SK-N-SH (cell line): ENCODE measurements around the gene CTXND1. TPM values are rescaled to one million over a fixed set of nuclear protein-coding genes. Genes with fewer than 3 reads are reported as not detected.

Experiments used
- CTCF ChIA-PET: fragments of 300-600, 350-600 bp; formaldehyde crosslinking; extraction: SDS; loops from one replicate; lab custom pipeline; 2021; lab: Yijun Ruan, JAX
- POLR2A ChIA-PET: fragments of 350-600 bp; sonication (Branson Sonifier 250); formaldehyde crosslinking; extraction: SDS; loops from one replicate; lab custom pipeline; 2020; ENCODE audit warnings: antibody characterized with exemption, inconsistent platforms; lab: Yijun Ruan, JAX
- DNase-seq: peaks from one replicate; pipeline ENCODE4 v3.0.0; 2012
- H2AFZ ChIP-seq: fragments of 200-600 bp; sonication (generic); 2 replicates; pipeline ENCODE4 v1.8.1; 2016; ENCODE audit warnings: antibody characterized with exemption, mild to moderate bottlenecking, low read depth
- H3F3A ChIP-seq: fragments of 200-600 bp; sonication (generic); replicated peaks from 2 replicates; pipeline ENCODE3; 2016; ENCODE audit warnings: antibody characterized with exemption, mild to moderate bottlenecking; ENCODE audit not compliant: insufficient read depth
- H3K27ac ChIP-seq, 2 experiments: fragments of 200-500 bp in 1 of 2; fragments of 200-600 bp in 1 of 2; sonication (Bioruptor generic) in 1 of 2; sonication (generic), shearing (Covaris generic) in 1 of 2; 2 replicates each; pipeline versions ENCODE4 v1.5.1 to v1.6.1; 2014 to 2016; ENCODE audit warnings: low read depth in 2 of 2, inconsistent platforms in 1 of 2, low read length in 1 of 2, mild to moderate bottlenecking in 1 of 2, mixed read lengths in 1 of 2
- H3K27me3 ChIP-seq: fragments of 200-600 bp; sonication (generic), shearing (Covaris generic); 2 replicates; pipeline ENCODE4 v1.6.1; 2016; ENCODE audit warnings: mixed run types; ENCODE audit not compliant: insufficient read depth
- H3K36me3 ChIP-seq, 2 experiments: fragments of 200-500 bp in 1 of 2; fragments of 200-600 bp in 1 of 2; sonication (Bioruptor generic) in 1 of 2; sonication (generic) in 1 of 2; replicated peaks in 1 of 2; 2 replicates each; pipeline versions ENCODE3 to v1.5.1; 2014 to 2016; ENCODE audit warnings: low read length in 1 of 2, mild to moderate bottlenecking in 1 of 2; ENCODE audit not compliant: insufficient read depth in 2 of 2, control insufficient read depth in 1 of 2
- H3K4me1 ChIP-seq, 2 experiments: fragments of 200-500 bp in 1 of 2; fragments of 200-600 bp in 1 of 2; sonication (Bioruptor generic) in 1 of 2; sonication (generic), shearing (Covaris generic) in 1 of 2; 2 replicates each; pipeline versions ENCODE4 v1.5.1 to v1.6.1; 2014 to 2016; ENCODE audit warnings: low read depth in 1 of 2, low read length in 1 of 2, mixed run types in 1 of 2; ENCODE audit not compliant: insufficient read depth in 2 of 2, control insufficient read depth in 1 of 2
- H3K4me2 ChIP-seq: fragments of 200-600 bp; sonication (generic), shearing (Covaris generic); 2 replicates; pipeline ENCODE4 v1.6.1; 2017; ENCODE audit warnings: mixed run types
- H3K4me3 ChIP-seq, 2 experiments: fragments of 200-500 bp in 1 of 2; fragments of 200-600 bp in 1 of 2; sonication (Bioruptor generic) in 1 of 2; sonication (generic), shearing (Covaris generic) in 1 of 2; 2 replicates each; pipeline versions ENCODE4 v1.5.1 to v1.8.1; 2014 to 2016; ENCODE audit warnings: low read depth in 2 of 2, inconsistent platforms in 1 of 2, low read length in 1 of 2, mild to moderate bottlenecking in 1 of 2, mixed read lengths in 1 of 2, moderate library complexity in 1 of 2
- H3K79me2 ChIP-seq: fragments of 200-600 bp; sonication (generic); 2 replicates; pipeline ENCODE4 v1.8.1; 2017; ENCODE audit warnings: mild to moderate bottlenecking; ENCODE audit not compliant: insufficient read depth
- H3K9ac ChIP-seq: fragments of 200-600 bp; sonication (generic); 2 replicates; pipeline ENCODE4 v1.6.1; 2017; ENCODE audit warnings: mixed run types
- H3K9me2 ChIP-seq: fragments of 200-600 bp; sonication (generic); 2 replicates; pipeline ENCODE4 v1.6.1; 2017; ENCODE audit warnings: mixed run types
- H3K9me3 ChIP-seq: fragments of 200-600 bp; sonication (generic); 2 replicates; pipeline ENCODE4 v1.6.1; 2017; ENCODE audit warnings: mixed run types, mild to moderate bottlenecking, moderate library complexity
- H4K20me1 ChIP-seq: fragments of 200-600 bp; sonication (generic); 2 replicates; pipeline ENCODE4 v1.6.1; 2017; ENCODE audit warnings: mild to moderate bottlenecking, mixed run types; ENCODE audit not compliant: insufficient read depth
- CHD2 ChIP-seq: fragments of 150-350 bp; IDR thresholded peaks from 2 replicates; pipeline ENCODE4 v1.6.1; 2018; ENCODE audit warnings: low read length; ENCODE audit not compliant: partially characterized antibody
- EP300 ChIP-seq, 2 experiments: IDR thresholded peaks; 2 replicates each; pipeline versions ENCODE4 v1.4.0 to v1.6.1; 2012; ENCODE audit warnings: borderline replicate concordance in 1 of 2, low read depth in 1 of 2, low read length in 1 of 2
- FOSL2 ChIP-seq: IDR thresholded peaks from 2 replicates; pipeline ENCODE4 v1.4.0; 2012; ENCODE audit warnings: low read depth, mild to moderate bottlenecking, moderate library complexity, borderline replicate concordance
- FOXJ3 ChIP-seq: sonication (generic); formaldehyde crosslinking; IDR thresholded peaks from 2 replicates; pipeline ENCODE4 v1.5.1; 2020; ENCODE audit warnings: mild to moderate bottlenecking, missing genetic modification reagents
- FOXM1 ChIP-seq: IDR thresholded peaks from 2 replicates; pipeline ENCODE4 v1.4.0; 2012; ENCODE audit warnings: low read depth, mild to moderate bottlenecking
- GABPA ChIP-seq: IDR thresholded peaks from 2 replicates; pipeline ENCODE4 v1.4.0; 2012; ENCODE audit warnings: low read depth, mild to moderate bottlenecking
- MAX ChIP-seq: IDR thresholded peaks from 2 replicates; pipeline ENCODE4 v1.4.0; 2012; ENCODE audit warnings: low read depth
- MXI1 ChIP-seq: IDR thresholded peaks from 2 replicates; pipeline ENCODE4 v1.6.1; 2012; ENCODE audit warnings: mild to moderate bottlenecking, low read depth, low read length, improper control_type of control experiment
- NFIC ChIP-seq: IDR thresholded peaks from 2 replicates; pipeline ENCODE4 v1.4.0; 2012; ENCODE audit warnings: borderline replicate concordance
- NRF1 ChIP-seq: IDR thresholded peaks from 2 replicates; pipeline ENCODE4 v1.6.1; 2012; ENCODE audit warnings: low read depth, mild to moderate bottlenecking, low read length
- RAD21 ChIP-seq: IDR thresholded peaks from 2 replicates; pipeline ENCODE4 v1.6.1; 2012; ENCODE audit warnings: mild to moderate bottlenecking, low read length
- REST ChIP-seq: IDR thresholded peaks from 2 replicates; pipeline ENCODE4 v1.6.1; 2012; ENCODE audit warnings: mild to moderate bottlenecking, low read depth, low read length, moderate library complexity
- RFX5 ChIP-seq: IDR thresholded peaks from 2 replicates; pipeline ENCODE4 v1.6.1; 2012; ENCODE audit warnings: mild to moderate bottlenecking, improper control_type of control experiment, low read length
- RXRA ChIP-seq: IDR thresholded peaks from 2 replicates; pipeline ENCODE4 v1.4.0; 2012; ENCODE audit warnings: low read depth, mild to moderate bottlenecking, borderline replicate concordance
- SIN3A ChIP-seq: IDR thresholded peaks from 2 replicates; pipeline ENCODE4 v1.6.1; 2012; ENCODE audit warnings: low read depth, mild to moderate bottlenecking, low read length, moderate library complexity, borderline replicate concordance
- SMC3 ChIP-seq: IDR thresholded peaks from 2 replicates; pipeline ENCODE4 v1.6.1; 2012; ENCODE audit warnings: low read depth, low read length, improper control_type of control experiment
- TAF1 ChIP-seq: IDR thresholded peaks from 2 replicates; pipeline ENCODE4 v1.6.1; 2012; ENCODE audit warnings: low read depth, mild to moderate bottlenecking, low read length, moderate library complexity, borderline replicate concordance
- TCF12 ChIP-seq: IDR thresholded peaks from 2 replicates; pipeline ENCODE4 v1.4.0; 2012
- ZBTB33 ChIP-seq: IDR thresholded peaks from 2 replicates; pipeline ENCODE4 v1.4.0; 2012; ENCODE audit warnings: low read depth, borderline replicate concordance
- WGBS: methylation state at CpG from one replicate; pipeline ENCODE4 v1.1.6; 2017; ENCODE audit warnings: low lambda C conversion rate; 5-methylcytosine and 5-hydroxymethylcytosine counted together
- polyA plus RNA-seq, 3 experiments: library from polyadenylated mRNA; depleted of rRNA; stranded (reverse); fragments of >200 nt; gene quantifications; 2 replicates each; pipeline ENCODE4 v1.2.3, GENCODE V29; 2012
- TF ChIP-seq, protein P1 (sequence below): IDR thresholded peaks from 2 replicates; pipeline ENCODE4; 2012

Gene CTXND1
- polyA plus RNA-seq, 1 of the 3 experiments (the other 2 are of a cell fraction), result not detected

- no peaks in the 10 kb centered on the region for H3K9me3 ChIP-seq
- no peaks in the 10 kb centered on the region for H4K20me1 ChIP-seq
- no peak overlapping the region for H3K4me3 ChIP-seq
- DNase-seq, result no peak
- H3K9me2 ChIP-seq, result no peaks in the 10 kb centered on the region
- TF ChIP-seq EP300 (IDR thresholded peaks at IDR 0.05; ENCODE audit: borderline replicate concordance in 1 of 2, low read depth in 1 of 2, low read length in 1 of 2) (no peak), MXI1 (no peak), CHD2 (no peak), GABPA (no peak), FOXM1 (no peak), FOXJ3 (CRISPR knock-in tag) (no peak), NRF1 (no peak), MAX (no peak), ZBTB33 (no peak), RAD21 (no peak)
- TF ChIP-seq, protein P1, sequence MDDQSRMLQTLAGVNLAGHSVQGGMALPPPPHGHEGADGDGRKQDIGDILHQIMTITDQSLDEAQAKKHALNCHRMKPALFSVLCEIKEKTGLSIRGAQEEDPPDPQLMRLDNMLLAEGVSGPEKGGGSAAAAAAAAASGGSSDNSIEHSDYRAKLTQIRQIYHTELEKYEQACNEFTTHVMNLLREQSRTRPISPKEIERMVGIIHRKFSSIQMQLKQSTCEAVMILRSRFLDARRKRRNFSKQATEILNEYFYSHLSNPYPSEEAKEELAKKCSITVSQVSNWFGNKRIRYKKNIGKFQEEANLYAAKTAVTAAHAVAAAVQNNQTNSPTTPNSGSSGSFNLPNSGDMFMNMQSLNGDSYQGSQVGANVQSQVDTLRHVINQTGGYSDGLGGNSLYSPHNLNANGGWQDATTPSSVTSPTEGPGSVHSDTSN, result no peak
- no peak overlapping the region for H2AFZ ChIP-seq
- no peaks in the 10 kb centered on the region for H3K79me2 ChIP-seq
- H3K36me3 ChIP-seq, result no peaks in the 10 kb centered on the region
- no peaks in the 10 kb centered on the region for H3K4me1 ChIP-seq
- no peaks in the 10 kb centered on the region for H3F3A ChIP-seq
- H3K27ac ChIP-seq, result no peak overlapping the region
- WGBS, result 28% methylated on average over 7 of the region's 7 CpGs
- POLR2A ChIA-PET, result no interaction called here
- H3K27me3 ChIP-seq, result peaks cover 9% of the 10 kb centered on the region; the same call in 1 of the 2 replicates
- H3K9ac ChIP-seq, result no peak overlapping the region
- H3K4me2 ChIP-seq, result no peak overlapping the region
- CTCF ChIA-PET, result no interaction called here
These were observed 16.1 kb upstream of the CTXND1 start for GRCh38 chr15:80268101-80268500.

DNA sequence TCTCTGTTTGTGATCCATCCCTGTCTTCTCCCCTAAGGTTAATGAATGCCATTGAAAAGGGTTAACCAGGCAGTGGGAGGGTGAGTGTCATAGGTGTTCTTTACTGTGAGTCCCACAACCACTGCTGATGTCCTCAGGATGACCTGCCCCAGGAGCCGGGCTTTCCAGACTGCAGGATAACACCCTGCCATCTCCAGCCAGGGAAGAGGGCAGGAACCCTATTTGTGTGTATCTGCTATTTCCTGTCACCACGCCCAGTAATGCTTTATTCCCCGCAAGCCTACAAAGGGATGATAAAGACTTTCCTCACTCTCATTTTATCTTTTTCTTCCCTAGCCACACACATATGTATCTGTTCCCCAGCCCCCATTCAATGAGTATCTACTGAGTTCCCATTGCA, 15.6 kb upstream of the CTXND1 start:
- Histone ChIP-seq H4K20me1 (no peaks in the 10 kb centered on the region), H3K27ac (no peak overlapping the region), H3K4me1 (no peaks in the 10 kb centered on the region), H3K9me3 (no peaks in the 10 kb centered on the region), H3K27me3 (peaks cover 9% of the 10 kb centered on the region; the same call in 1 of the 2 replicates), H3K4me2 (no peak overlapping the region), H3K9me2 (no peaks in the 10 kb centered on the region), H3K4me3 (no peak overlapping the region), H3F3A (no peaks in the 10 kb centered on the region), H3K79me2 (no peaks in the 10 kb centered on the region), H2AFZ (no peak overlapping the region), H3K9ac (no peak overlapping the region), H3K36me3 (no peaks in the 10 kb centered on the region)
- ChIA-PET CTCF (no interaction called here), POLR2A (no interaction called here)
- DNase-seq, result no peak
- 35% methylated on average over 3 of the region's 3 CpGs for WGBS
- TF ChIP-seq RXRA (no peak), CHD2 (no peak), RFX5 (no peak), NFIC (no peak), SIN3A (no peak), FOXM1 (no peak), MAX (no peak), EP300 (IDR thresholded peaks at IDR 0.05; ENCODE audit: borderline replicate concordance in 1 of 2, low read depth in 1 of 2, low read length in 1 of 2) (no peak), TCF12 (no peak), TAF1 (no peak), SMC3 (no peak), GABPA (no peak), RAD21 (no peak), FOSL2 (no peak), REST (no peak)
- TF ChIP-seq, protein P1, result no peak
